A673 (cell line): Measurements from ENCODE around the gene LTN1.

Source experiments
- EZH2 ChIP-seq: fragments of 200-600 bp; sonication (generic); IDR thresholded peaks from 2 replicates; pipeline ENCODE4 v1.6.1; 2017; ENCODE audit warnings: borderline replicate concordance, low read depth, mild to moderate bottlenecking, mixed read lengths, antibody characterized with exemption, low read length; ENCODE audit not compliant: poor library complexity, severe bottlenecking
- TF ChIP-seq, protein P1 (sequence below): fragments of 300-800, 200-600 bp; sonication (generic); conservative IDR thresholded peaks from 2 replicates; pipeline ENCODE4 v1.5.1; 2017; ENCODE audit warnings: low read depth, mild to moderate bottlenecking, antibody characterized with exemption, low read length, moderate library complexity, mixed read lengths

DNA sequence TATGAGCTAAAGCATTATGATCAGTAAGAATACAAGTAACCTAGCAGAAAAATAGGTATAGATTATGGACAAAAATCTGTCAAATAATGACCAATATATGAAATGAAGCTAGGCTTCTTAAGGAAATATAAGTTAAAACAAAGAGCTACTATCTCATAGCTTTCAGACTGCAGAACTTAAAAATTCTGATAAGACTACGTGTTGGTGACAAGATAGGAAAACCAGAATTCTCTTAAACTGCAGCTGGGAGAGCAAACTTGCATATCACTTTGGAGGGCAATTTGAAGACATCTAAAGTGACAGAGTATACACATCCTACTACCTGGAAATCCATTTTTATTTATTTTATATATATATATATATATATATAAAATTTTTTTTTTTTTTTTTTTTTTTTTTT lies 65.5 kb downstream of the LTN1 start:
- TF ChIP-seq, protein P1, sequence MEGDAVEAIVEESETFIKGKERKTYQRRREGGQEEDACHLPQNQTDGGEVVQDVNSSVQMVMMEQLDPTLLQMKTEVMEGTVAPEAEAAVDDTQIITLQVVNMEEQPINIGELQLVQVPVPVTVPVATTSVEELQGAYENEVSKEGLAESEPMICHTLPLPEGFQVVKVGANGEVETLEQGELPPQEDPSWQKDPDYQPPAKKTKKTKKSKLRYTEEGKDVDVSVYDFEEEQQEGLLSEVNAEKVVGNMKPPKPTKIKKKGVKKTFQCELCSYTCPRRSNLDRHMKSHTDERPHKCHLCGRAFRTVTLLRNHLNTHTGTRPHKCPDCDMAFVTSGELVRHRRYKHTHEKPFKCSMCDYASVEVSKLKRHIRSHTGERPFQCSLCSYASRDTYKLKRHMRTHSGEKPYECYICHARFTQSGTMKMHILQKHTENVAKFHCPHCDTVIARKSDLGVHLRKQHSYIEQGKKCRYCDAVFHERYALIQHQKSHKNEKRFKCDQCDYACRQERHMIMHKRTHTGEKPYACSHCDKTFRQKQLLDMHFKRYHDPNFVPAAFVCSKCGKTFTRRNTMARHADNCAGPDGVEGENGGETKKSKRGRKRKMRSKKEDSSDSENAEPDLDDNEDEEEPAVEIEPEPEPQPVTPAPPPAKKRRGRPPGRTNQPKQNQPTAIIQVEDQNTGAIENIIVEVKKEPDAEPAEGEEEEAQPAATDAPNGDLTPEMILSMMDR, result no peak
- no peak for TF ChIP-seq EZH2
